GM12872 (cell line): ENCODE measurements around the gene GPR37L1.
A peak's percentile ranks its signal among the peaks of the same experiment; 100 is the strongest.

Source experiments
- TF ChIP-seq, protein P1 (sequence below): IDR thresholded peaks from 3 replicates; pipeline ENCODE4 v1.5.1; 2011; ENCODE audit warnings: low read depth, mild to moderate bottlenecking, low read length, moderate library complexity; ENCODE audit not compliant: insufficient read depth

Gene GPR37L1

DNA sequence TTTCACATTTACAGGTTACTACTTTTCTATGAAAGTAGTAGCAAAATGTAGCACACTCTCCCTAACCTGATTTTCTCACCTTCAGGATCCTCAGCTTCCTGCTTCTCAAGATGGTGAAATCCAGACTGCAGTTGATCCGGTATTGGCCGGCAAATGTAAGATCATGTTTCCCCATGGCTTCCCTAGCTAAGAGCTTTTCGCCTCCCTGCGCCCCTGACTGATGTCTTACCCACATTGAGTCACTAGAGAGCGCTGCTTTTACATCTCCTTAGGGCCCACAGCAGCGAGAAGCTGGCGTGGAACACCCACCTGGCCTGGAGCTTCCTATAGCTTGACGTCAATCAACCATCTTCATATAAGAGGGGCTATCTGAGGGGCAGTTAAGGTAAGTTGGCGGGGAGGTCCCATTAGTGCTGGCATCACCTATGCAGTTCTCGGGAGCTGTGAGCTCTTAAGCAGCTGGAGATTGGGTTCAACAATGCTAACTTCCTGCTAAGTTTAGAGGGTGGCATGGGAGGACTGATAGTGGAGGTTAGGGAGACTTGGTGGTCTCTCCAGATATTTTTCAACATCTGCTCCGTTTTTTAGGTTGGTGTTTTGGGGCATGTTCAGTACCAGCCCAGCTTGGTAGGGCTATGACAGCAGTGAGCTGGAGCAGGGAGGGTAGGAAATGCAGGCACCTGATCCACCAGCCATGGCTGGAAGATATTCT lies 32.2 kb downstream of the GPR37L1 start:
- TF ChIP-seq, protein P1, sequence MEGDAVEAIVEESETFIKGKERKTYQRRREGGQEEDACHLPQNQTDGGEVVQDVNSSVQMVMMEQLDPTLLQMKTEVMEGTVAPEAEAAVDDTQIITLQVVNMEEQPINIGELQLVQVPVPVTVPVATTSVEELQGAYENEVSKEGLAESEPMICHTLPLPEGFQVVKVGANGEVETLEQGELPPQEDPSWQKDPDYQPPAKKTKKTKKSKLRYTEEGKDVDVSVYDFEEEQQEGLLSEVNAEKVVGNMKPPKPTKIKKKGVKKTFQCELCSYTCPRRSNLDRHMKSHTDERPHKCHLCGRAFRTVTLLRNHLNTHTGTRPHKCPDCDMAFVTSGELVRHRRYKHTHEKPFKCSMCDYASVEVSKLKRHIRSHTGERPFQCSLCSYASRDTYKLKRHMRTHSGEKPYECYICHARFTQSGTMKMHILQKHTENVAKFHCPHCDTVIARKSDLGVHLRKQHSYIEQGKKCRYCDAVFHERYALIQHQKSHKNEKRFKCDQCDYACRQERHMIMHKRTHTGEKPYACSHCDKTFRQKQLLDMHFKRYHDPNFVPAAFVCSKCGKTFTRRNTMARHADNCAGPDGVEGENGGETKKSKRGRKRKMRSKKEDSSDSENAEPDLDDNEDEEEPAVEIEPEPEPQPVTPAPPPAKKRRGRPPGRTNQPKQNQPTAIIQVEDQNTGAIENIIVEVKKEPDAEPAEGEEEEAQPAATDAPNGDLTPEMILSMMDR, result peak; percentile 69

DNA sequence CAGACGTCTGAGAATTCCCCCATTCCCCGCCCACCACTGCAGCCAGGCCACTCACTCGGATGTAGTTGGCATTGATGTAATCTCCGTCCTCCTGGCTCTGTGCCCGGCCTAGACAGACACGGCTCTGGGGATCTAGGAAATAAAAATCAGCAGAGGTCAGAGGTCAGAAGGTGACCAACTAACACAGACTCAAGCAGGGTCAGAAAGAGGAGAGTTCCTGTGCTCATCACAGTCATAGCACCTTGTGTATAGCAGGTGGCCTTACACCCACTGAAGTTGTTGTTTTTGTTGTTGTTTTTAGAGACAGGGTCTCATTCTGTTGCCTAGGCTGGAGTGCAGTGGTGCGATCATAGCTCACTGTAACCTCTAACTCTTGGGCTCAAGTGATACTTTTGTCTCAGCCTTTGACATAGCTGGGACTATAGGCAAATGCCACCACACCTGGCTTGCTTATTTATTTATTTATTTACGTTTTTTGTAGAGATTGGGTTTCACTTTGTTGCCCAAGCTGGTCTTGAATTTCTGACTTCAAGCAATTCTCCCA lies 32.8 kb downstream of the GPR37L1 start:
- TF ChIP-seq, protein P1, result no peak

DNA sequence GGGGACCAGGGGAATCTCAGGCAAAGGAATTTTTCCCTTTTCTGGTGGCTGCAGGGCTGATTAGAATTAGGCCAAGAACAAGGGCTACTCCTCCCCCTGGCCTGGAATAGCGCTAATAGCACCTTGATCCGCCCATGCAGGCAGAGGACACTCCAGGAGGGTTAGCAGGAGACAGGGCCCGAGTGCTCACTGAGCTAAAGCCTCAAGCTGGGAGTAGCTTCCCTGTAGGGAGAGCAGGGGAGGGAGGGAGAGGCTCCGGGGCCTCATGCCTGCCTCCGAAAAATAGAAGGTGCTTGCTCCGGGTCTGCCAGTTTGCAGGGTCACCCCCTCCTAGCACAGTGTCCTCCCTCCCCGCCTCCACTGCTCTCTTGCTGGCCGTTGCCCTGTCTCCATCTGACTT lies 33.9 kb downstream of the GPR37L1 start:
- TF ChIP-seq, protein P1, result no peak

DNA sequence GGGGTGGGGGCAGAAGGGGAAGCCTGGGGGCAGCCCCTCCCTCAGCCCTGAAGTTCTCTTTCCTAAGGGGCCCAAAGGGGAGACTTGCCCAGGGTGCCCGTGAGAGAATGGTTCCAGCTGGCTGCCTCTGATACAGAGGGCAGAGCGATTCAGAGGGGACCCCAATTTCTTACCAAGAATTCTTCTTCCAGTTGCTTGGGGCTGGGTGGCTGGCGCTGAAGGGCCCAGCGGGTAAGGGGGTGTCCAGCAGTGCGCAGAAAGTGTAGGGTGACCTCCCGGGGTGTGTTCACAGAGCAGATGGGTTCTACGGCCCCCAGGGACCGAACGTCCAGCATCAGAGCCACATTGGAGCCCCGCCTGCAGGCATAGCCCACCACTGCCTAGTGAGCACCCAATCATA lies 35.2 kb downstream of the GPR37L1 start:
- TF ChIP-seq, protein P1, result no peak

DNA sequence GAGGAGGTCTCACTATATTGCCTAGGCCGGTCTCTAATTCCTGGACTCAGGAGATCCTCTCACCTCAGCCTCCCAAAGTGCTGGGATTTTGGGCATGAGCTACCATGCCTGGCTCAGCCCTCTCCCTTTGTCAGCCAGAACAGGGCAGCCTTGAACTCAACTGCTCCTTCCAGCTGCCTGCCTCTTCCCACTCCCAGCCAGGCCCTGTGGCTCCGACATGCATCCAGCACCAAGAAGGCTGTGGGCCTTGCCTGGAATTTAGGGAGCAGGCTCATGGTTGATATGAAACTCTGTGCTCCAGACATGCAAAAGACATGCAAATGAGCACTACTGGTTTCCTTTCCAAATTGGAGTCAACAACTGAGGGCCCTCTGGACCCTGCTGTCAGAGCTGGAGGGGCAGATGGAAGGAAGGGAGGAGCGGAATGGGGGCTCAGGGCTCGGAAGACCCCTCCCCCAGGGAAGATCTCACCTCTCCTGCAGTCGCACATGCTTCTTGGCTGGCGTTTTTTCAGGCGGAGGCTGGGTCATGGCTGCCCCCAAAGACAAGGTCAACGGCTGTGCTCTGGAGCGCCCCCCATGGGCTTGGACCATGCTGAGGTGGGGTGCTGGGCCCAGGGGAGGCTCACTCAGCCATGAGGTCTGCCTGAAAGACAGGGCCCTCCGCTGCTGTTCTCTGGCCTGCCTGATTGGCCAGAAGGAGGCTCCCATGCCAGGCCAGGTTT lies 36.3 kb downstream of the GPR37L1 start:
- TF ChIP-seq, protein P1, result peak; percentile 71

DNA sequence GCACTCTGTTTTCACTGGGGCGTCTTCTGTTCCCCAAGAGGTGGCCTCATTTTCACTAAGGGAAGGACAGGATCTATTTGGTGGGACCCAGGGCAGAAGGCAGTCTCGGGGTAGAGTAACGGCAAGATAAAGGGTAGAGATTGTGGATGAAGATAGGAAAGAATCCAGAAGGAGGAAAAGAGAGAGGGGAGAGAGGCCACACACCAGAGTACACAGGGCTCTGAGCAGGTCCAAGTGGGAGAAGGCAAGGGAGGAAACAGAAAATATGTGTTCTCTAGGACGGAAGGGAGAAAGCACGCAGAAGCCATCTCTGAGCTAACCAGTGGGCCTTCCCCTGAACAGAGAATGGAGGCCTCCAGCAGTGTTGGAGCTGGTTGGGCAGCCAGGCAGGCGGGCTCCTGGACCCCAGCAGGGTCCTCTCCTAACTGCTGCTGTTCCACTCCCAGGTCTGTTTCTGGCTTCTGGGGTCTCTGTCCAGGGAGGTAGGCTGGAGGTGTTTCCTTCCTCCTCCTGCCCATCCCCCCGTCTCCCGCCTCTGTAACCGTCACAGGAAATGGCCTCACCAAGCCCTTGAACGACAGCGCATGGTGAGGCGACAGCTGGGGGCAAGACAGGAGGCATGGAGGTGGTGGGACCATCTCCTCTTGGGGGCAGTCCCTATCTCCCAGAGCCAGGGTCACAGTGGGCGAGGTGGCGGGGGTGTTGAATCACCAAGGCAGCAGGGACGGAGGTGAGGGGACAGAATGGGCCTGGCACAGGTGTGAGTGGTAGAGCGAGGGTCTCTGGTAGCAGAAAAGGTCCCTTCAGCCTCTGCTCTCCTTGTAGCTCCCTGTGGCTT lies 37.0 kb downstream of the GPR37L1 start:
- TF ChIP-seq, protein P1, result no peak
